Coronary artery (tissue), 2 donors: Measurements from ENCODE around the gene CLECL1.
"Not testable (repeated sequence)": the region's sequence is repeated elsewhere in the genome, so short reads cannot be mapped to it uniquely, and the experiment has no call there.

Source experiments
- DNase-seq: peaks from one replicate; pipeline ENCODE4 v3.0.0-alpha.2; 2017; ENCODE audit warnings: low spot score
- H3K27ac ChIP-seq, 2 donors: fragments of 200-600 bp; sonication (generic); one replicate each; pipeline ENCODE4 v1.5.1; 2016 to 2019
- H3K4me3 ChIP-seq: fragments of 200-600 bp; sonication (generic); 2 replicates; pipeline ENCODE4 v1.5.1; 2016; ENCODE audit warnings: mild to moderate bottlenecking, moderate library complexity
- TF ChIP-seq, protein P1 (sequence below): fragments of 200-600 bp; sonication (generic); IDR thresholded peaks from one replicate; pipeline ENCODE4 v1.5.1; 2019; ENCODE audit warnings: antibody characterized with exemption

Gene CLECL1

GRCh38 chr12:9692909-9693308 lies 40.0 kb downstream of the CLECL1 start:
- DNase-seq, result no peak
- H3K27ac ChIP-seq, result no peak overlapping the region
- TF ChIP-seq, protein P1, sequence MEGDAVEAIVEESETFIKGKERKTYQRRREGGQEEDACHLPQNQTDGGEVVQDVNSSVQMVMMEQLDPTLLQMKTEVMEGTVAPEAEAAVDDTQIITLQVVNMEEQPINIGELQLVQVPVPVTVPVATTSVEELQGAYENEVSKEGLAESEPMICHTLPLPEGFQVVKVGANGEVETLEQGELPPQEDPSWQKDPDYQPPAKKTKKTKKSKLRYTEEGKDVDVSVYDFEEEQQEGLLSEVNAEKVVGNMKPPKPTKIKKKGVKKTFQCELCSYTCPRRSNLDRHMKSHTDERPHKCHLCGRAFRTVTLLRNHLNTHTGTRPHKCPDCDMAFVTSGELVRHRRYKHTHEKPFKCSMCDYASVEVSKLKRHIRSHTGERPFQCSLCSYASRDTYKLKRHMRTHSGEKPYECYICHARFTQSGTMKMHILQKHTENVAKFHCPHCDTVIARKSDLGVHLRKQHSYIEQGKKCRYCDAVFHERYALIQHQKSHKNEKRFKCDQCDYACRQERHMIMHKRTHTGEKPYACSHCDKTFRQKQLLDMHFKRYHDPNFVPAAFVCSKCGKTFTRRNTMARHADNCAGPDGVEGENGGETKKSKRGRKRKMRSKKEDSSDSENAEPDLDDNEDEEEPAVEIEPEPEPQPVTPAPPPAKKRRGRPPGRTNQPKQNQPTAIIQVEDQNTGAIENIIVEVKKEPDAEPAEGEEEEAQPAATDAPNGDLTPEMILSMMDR, result no peak
- H3K4me3 ChIP-seq, result no peak overlapping the region

DNA sequence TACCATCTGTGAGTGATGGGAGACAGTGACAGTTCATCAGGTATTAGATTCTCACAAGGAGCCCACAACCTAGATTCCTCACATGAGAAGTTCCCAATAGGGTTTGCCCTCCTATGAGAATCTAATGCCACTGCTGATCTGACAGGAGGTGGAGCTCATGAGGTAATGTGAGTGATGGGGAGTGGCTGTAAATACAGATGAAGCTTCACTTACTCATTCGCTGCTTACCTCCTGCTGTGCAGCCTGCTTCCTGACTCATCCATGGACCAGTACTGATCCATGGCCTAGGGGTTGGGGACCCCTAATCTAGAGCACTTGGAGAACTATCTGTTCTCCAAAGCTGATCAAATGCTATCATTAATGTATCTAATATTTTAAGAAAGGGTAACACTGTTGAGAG lies 45.7 kb downstream of the CLECL1 start:
- Histone ChIP-seq H3K27ac (no peak overlapping the region), H3K4me3 (no peak overlapping the region)
- TF ChIP-seq, protein P1, result no peak
- no peak for DNase-seq

DNA sequence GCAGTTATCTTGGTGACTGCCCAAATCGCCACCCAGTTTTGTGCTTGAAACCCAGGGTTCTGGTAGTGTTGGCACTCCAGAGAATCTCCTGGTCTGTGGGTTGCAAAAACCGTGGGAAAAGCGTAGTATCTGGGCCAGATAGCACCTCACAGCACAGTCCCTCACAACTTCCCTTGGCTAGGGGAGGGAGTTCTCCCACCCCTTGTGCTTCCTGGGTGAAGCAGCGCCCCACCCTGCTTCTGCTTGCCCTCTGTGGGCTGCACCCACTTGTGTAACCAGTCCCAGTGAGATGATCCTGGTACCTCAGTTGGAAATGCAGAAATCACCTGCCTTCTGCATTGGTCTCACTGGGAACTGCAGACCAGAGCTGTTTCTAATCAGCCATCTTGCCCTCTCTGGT lies 47.0 kb downstream of the CLECL1 start:
- DNase-seq, result no peak
- H3K27ac ChIP-seq, result no peak overlapping the region
- TF ChIP-seq, protein P1, result no peak
- H3K4me3 ChIP-seq, result no peak overlapping the region

DNA sequence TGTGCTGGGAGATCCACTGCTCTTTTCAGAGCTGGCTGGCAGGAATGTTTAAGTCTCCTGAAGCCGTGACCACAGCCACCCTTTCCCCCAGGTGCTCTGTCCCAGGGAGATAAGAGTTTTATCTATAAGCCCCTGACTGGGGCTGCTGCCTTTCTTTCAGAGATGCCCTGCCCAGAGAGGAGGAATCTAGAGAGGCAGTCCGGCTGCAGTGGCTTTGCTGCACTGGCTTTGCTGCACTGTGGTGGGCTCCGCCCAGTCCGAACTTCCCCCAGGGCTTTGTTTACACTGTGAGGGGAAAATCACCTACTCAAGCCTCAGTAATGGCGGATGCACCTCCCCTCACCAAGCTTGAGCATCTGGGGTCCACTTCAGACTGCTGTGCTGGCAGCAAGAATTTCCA lies 47.5 kb downstream of the CLECL1 start:
- DNase-seq, H3K27ac ChIP-seq, H3K4me3 ChIP-seq: not testable (repeated sequence)

DNA sequence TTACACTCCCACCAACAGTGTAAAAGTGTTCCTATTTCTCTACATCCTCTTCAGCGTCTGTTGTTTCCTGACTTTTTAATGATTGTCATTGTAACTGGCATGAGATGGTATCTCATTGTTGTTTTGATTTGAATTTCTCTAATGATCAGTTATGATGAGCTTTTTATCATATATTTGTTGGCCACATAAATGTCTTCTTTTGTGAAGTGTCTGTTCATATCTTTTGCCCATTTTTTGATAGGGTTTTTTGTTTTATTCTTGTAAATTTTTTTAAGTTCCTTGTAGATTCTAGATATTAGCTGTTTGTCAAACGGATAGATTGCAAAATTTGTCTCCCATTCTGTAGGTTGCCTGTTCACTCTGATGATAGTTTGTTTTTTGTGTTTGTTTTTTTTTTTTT lies 49.9 kb downstream of the CLECL1 start:
- H3K27ac ChIP-seq, H3K4me3 ChIP-seq, DNase-seq: not testable (repeated sequence)

- DNase-seq, result not testable (repeated sequence)
Measured at GRCh38 chr12:9682508-9682907, 50.4 kb downstream of the CLECL1 start.

DNA sequence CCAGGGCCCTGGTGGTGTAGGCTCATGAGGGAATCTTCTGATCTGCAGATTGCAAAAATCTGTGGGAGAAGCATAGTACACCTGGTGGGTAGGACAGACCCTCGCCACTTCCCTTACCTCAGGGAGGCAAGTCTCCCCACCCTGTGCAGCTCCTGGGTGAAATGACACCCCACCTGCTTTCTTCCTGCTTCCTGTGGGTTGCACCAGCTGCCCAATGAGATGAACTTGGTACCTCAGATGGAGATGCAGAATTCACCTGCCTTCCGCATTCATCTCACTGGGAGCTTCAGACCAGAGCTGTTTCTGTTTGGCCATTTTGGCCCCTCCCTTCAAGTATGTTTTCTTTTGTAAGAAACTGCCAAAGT lies 58.7 kb downstream of the CLECL1 start:
- Histone ChIP-seq H3K4me3 (no peak overlapping the region), H3K27ac (no peak overlapping the region)
- DNase-seq, result no peak
- TF ChIP-seq, protein P1, result no peak

More at GRCh38 chr12:9682508-9682907, 50.4 kb downstream of the CLECL1 start:
- not testable (repeated sequence) for H3K4me3 ChIP-seq, H3K27ac ChIP-seq

DNA sequence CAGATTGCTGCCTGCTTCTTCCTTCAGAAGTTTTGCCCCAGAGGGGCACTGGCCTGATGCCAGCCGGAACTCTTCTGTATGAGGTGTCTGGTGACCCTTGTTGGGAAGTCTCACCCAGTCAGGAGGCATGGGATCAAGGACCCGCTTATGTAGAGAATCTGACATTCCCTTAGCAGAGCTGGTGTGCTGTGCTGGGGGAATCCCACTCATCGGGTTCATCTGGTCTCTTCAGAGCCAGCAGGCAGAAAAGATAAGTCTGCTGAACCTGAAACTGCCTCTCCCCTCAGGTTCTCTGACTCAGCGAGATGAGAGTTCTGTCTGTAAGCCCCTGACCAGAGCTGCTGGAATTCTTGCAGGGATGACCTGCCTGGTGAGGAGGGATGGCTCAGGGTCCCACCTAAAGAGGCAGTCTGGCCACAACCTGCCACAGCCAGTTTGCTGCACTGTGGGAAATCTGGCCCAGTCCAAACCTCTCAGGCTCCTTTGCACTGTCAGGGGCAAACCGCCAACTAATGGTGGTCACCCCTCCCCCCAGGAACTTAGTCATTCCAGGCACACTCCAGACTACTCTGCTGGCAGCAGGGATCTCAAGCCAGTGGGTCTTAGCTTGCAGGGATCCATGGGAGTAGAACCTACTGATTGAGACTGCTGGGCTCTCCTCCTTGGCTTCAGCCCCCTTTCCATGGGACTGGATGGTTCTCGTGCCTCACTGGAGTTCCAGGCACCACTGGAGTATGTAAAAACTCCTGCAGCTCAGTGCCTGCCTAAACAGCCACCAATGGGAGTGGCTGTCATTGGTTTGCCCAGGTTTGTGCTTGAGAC lies 59.3 kb downstream of the CLECL1 start:
- DNase-seq, result no peak
- Histone ChIP-seq H3K4me3 (no peak overlapping the region), H3K27ac (no peak overlapping the region)
- TF ChIP-seq, protein P1, result no peak
